LNCAP (cell line): ENCODE data around the gene MORC1.

ENCODE experiments used
- TF ChIP-seq, protein P1 (sequence below): fragments of 450-650 bp; IDR thresholded peaks from 2 replicates; pipeline ENCODE4 v1.5.1; 2017; ENCODE audit warnings: mild to moderate bottlenecking

The MORC1 gene

DNA sequence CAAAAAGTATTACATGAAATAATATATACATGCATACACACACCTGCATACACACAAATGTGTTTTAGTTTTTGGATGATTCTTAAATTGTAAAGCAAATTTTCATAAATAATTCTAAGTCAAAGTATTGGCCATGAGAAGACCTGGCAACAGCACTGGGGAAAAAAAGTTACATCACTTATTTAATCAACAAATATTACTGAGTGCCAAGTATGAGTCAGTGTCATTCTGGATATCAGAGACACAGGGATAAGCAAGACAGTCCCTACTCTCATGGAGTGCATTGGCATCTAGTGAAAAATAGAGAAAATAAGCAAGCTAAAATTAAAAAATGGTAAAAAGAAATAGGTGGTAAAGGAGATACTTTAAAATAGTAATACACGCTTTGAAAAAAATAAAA lies 134.9 kb downstream of the MORC1 start:
- TF ChIP-seq, protein P1, sequence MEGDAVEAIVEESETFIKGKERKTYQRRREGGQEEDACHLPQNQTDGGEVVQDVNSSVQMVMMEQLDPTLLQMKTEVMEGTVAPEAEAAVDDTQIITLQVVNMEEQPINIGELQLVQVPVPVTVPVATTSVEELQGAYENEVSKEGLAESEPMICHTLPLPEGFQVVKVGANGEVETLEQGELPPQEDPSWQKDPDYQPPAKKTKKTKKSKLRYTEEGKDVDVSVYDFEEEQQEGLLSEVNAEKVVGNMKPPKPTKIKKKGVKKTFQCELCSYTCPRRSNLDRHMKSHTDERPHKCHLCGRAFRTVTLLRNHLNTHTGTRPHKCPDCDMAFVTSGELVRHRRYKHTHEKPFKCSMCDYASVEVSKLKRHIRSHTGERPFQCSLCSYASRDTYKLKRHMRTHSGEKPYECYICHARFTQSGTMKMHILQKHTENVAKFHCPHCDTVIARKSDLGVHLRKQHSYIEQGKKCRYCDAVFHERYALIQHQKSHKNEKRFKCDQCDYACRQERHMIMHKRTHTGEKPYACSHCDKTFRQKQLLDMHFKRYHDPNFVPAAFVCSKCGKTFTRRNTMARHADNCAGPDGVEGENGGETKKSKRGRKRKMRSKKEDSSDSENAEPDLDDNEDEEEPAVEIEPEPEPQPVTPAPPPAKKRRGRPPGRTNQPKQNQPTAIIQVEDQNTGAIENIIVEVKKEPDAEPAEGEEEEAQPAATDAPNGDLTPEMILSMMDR = no peak

DNA sequence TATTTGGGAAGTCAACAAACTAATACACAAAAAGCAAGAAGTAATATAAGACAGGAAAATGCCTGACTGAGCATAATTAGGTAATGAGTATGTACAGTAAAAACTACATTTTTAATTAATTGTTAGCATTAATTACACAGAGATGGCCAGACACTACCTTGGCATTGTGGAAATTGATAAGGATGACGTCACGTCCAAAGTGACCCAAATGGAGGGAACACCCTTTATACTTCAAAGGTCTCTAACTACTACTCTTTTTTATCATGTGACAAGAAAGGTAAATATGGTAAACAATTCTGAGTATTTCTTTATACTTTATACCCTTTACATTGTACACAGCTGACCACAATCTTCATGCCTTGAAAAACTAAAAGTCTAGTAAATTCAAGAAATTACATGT lies 141.9 kb downstream of the MORC1 start:
- TF ChIP-seq, protein P1 = no peak

DNA sequence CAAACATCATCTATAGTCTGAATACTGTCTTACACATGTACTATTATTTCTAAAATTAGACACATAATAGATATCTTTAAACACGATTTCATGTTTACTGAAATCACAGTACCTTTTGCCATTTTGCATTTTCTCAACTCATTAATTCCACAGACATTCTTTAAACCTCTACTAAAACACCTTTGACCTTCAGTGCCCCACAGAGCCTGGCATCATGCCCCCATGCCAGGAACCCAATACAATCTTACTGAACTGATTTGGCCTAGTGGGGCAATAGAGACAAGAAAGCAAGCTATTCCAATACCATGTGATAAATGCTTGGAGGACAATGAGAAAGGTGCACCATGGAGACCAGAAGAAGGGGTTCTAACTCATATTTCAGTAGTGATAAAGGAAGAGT lies 144.9 kb downstream of the MORC1 start:
- TF ChIP-seq, protein P1 = no peak

DNA sequence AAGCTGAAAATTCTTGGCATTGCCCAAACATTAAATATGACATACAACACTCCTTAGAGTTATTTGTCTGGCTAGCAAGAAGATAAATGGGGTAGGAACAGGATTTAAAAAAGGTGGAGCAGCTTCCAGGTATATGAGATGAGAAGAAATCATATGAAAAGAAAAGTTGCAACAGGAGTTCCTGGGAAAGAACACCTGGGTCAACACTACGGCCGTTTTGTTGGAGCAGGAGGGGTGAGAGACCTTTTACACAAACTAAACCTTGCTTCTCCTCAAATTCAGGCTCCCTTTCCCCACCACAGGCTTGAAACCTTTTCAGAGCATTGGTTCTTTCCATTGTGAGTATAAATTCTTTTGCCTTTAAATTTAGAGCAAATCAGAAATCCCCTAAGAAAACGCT lies 145.5 kb downstream of the MORC1 start:
- TF ChIP-seq, protein P1 = no peak

DNA sequence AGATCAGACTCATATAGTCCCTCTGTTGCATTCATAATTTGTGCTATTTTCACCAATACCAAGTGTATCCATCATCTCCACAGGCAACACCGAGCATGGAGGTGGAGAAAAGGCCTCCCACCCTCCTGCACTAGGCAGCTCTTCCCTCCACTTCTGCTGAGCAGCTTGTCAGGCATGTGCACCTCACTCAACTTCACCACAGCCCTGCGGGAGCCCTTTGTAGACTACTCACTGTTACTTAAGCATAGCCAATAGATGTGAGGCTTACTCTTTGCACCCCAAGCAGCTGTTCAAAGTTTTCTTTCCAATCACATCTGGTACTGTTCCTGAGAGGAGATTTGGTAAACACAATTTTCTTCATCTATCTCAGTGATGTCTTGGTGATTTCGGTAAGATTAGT lies 147.4 kb downstream of the MORC1 start:
- TF ChIP-seq, protein P1 = no peak

DNA sequence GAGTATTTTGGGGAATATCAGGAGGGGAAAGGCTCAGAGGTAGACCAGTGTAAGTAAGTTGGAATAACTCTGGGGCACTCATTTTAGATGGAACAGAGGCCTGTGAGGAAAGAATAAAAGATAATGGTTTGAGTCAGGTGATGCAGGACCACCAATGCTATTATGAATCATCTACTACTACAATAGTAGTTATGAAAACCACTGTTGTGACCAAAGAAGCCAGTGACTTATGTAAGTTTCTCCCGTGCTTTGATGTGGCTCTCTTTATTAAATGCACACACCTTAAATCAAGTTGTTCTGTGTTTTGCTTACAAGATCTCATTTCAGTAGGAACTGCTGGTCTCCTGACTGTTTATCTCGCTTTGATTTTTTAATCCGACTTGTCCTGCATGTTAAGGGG lies 151.2 kb downstream of the MORC1 start:
- TF ChIP-seq, protein P1 = no peak

DNA sequence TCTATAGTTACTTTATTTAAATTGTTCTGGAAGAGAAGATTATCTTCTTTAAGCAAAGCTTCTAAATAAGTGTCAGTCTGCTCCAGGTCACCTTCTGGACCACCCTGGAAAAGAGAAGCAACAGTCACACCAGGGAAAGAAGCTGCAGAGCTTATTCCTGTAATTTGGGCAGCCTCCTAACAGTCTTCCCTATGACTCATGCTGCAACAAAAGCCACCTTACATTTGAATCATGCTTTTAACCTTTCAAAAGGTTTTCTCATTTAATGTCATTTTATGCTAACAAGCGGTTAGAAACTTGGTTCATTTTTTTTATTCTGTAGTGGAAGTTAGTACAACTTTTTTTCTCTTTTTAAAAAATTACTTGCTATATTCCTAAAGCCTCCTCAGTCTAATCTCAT lies 158.9 kb downstream of the MORC1 start:
- TF ChIP-seq, protein P1 = no peak

DNA sequence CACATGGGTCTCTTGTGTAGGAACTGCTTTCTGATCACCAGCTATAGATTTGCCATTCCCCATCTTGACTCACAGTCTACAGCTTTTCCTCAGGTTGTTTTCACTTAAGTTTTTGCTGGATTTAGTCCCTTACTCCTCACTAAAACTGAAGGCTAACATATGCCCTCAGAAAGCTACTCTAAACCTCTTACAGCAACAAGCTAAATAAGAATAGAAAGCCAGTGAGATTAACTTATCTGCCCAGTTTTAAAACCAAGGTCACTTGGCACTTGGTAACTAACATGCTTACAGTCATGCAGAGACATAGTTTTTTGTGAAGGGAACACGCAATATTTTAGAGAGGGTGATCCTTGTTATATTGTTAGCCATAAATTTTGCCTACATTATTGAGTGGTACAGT lies 164.2 kb downstream of the MORC1 start, which contains the start of gene GUCA1C:
Gene GUCA1C, minus strand, starts transcription at position 180 of the 400 bp plus-strand sequence. Its CDS starts 117 bp downstream, at position 63.
- TF ChIP-seq, protein P1 = no peak
